CD4-positive, alpha-beta T cell (primary cell): ENCODE results near the gene NUMA1. TPM values are rescaled to one million over a fixed set of nuclear protein-coding genes. Genes with fewer than 3 reads are reported as not detected.

ENCODE experiments used
- ATAC-seq: fragments of 200-7000 bp; cut with Tn5 transposase; one replicate; pipeline ENCODE4 v1.10.0; 2022; ENCODE audit warnings: mild to moderate bottlenecking; ENCODE audit not compliant: poor library complexity
- CTCF ChIA-PET: fragments of 350-600 bp; sonication (Branson Sonifier 250); formaldehyde crosslinking; loops from one replicate; lab custom pipeline; 2021; ENCODE audit warnings: antibody characterized with exemption, inconsistent platforms; lab: Charles Lee
- POLR2A ChIA-PET: fragments of 350-600 bp; sonication (Branson Sonifier 250); formaldehyde crosslinking; loops from one replicate; lab custom pipeline; 2021; ENCODE audit warnings: antibody characterized with exemption, inconsistent platforms; lab: Charles Lee
- DNase-seq, 14 experiments: peaks; one replicate each; pipeline ENCODE4 v3.0.0-alpha.2; 2013 to 2020; ENCODE audit warnings: mixed read lengths in 2 of 14
- H3K27ac ChIP-seq, 2 donors: one replicate each; pipeline versions ENCODE4 v1.5.1 to v1.7.0; 2013; ENCODE audit warnings: low read length in 2 of 2, low read depth in 1 of 2, mild to moderate bottlenecking in 1 of 2
- H3K27me3 ChIP-seq, 2 experiments: 1 replicate in 1 of 2; 2 replicates in 1 of 2; pipeline versions ENCODE4 v1.6.1 to v1.7.0; 2013; ENCODE audit warnings: low read length in 2 of 2, control low read depth in 1 of 2, mild to moderate bottlenecking in 1 of 2, moderate library complexity in 1 of 2; ENCODE audit not compliant: insufficient read depth in 2 of 2, control insufficient read depth in 1 of 2
- H3K36me3 ChIP-seq: one replicate; pipeline ENCODE4 v1.6.1; 2013; ENCODE audit warnings: low read length, control low read depth; ENCODE audit not compliant: insufficient read depth
- H3K4me1 ChIP-seq: one replicate; pipeline ENCODE4 v1.6.1; 2013; ENCODE audit warnings: low read length, control low read depth; ENCODE audit not compliant: insufficient read depth
- H3K4me3 ChIP-seq: one replicate; pipeline ENCODE4 v1.5.1; 2013; ENCODE audit warnings: mild to moderate bottlenecking, low read length, moderate library complexity
- H3K9me3 ChIP-seq, 2 experiments: 1 replicate in 1 of 2; 2 replicates in 1 of 2; pipeline versions ENCODE4 v1.6.1 to v1.7.0; 2013; ENCODE audit warnings: low read length in 2 of 2, mild to moderate bottlenecking in 2 of 2, control low read depth in 1 of 2, moderate library complexity in 1 of 2; ENCODE audit not compliant: control insufficient read depth in 1 of 2, insufficient read depth in 1 of 2
- H3K27ac Mint-ChIP-seq: one replicate; pipeline ENCODE4 v1.8.0; 2020; ENCODE audit warnings: mixed read lengths
- H3K27me3 Mint-ChIP-seq: one replicate; pipeline ENCODE4 v1.8.0; 2021; ENCODE audit warnings: mixed read lengths
- H3K36me3 Mint-ChIP-seq: one replicate; pipeline ENCODE4 v1.8.0; 2021; ENCODE audit warnings: low read depth, mixed read lengths
- H3K4me1 Mint-ChIP-seq: one replicate; pipeline ENCODE4 v1.8.0; 2021; ENCODE audit warnings: low read depth, mixed read lengths
- H3K4me3 Mint-ChIP-seq: one replicate; pipeline ENCODE4 v1.8.0; 2020; ENCODE audit warnings: mild to moderate bottlenecking, mixed read lengths
- H3K9me3 Mint-ChIP-seq: one replicate; pipeline ENCODE4 v1.8.0; 2020; ENCODE audit warnings: mixed read lengths
- CTCF ChIP-seq: fragments of 200-600 bp; IDR thresholded peaks from one replicate; pipeline ENCODE4 v1.8.0; 2022; ENCODE audit warnings: antibody characterized with exemption, mild to moderate bottlenecking
- intact Hi-C, 2 experiments: fragments of 100-400 bp; cut with DNase I in 1 of 2; cut with micrococcal nuclease in 1 of 2; formaldehyde crosslinking; loops; one replicate each; pipeline versions ENCODE4 v1.15.1 to v1.9.0; 2023 to 2025; cut with DNase I, micrococcal nuclease
- polyA plus RNA-seq, 2 donors: library from polyadenylated mRNA; unstranded; fragments of 120-200 nt; gene quantifications; one replicate each; pipeline ENCODE4 v1.2.1, GENCODE V29; 2013
- total RNA-seq, 174 experiments: library from RNA in 2 of 174; stranded (reverse) in 2 of 174; gene quantifications; one replicate each; pipeline ENCODE4 v1.2.3 and lab custom pipeline; 2021 to 2026

The NUMA1 gene
- total RNA-seq (100 to 1,000 TPM; 191 to 197 TPM), total RNA-seq (lab: John Stamatoyannopoulos, UW) (101 to 1,135 (median 660) reads per million in 172 experiments)
- 180 TPM for polyA plus RNA-seq (2013, experiment 1 of 2)
- polyA plus RNA-seq (2013, experiment 2 of 2): 201 TPM

- intact Hi-C loops: loop anchor here (1.0 to 2.0 kb wide), 5 partner anchors 23 to 143 kb away; partner anchors contain the start of genes ANAPC15 (in 2 of the 2) and LAMTOR1 (in 1 of the 2)
These were observed at the start of gene NUMA1, which contains the start of gene LRRC51 for GRCh38 chr11:72080326-72081183. Gene NUMA1 (minus strand): TSS chr11:72080542. CDS start chr11:72035943, 44,599 bp downstream. Gene LRRC51 (plus strand): TSS chr11:72080850. CDS start chr11:72089084, 8,234 bp downstream.

GRCh38 chr11:72129381-72129780 is 49.0 kb upstream of the NUMA1 start:
- intact Hi-C loops: no loop called here
- H3K4me1 ChIP-seq: no peaks in the 10 kb centered on the region
- H3K36me3 ChIP-seq: no peaks in the 10 kb centered on the region
- CTCF ChIA-PET: interaction anchor here (0.9 kb wide), 1 partner anchor 15 kb away, joined by 3 read pairs; no protein-coding TSS in a partner anchor
- H3K27me3 Mint-ChIP-seq: peaks cover 21% of the 10 kb centered on the region
- peaks cover 9% of the 10 kb centered on the region for H3K36me3 Mint-ChIP-seq
- no peak overlapping the region for H3K4me3 ChIP-seq
- peaks cover 0 to 4% of the 10 kb centered on the region in 2 experiments for H3K27me3 ChIP-seq
- no peak overlapping the region for H3K27ac ChIP-seq
- H3K4me1 Mint-ChIP-seq: no peaks in the 10 kb centered on the region
- ATAC-seq (no peak), DNase-seq (no peak)
- peaks cover 4 to 14% of the 10 kb centered on the region in 2 experiments for H3K9me3 ChIP-seq
- POLR2A ChIA-PET: interaction anchor here (0.6 kb wide), 1 partner anchor 20 kb away, joined by 3 read pairs; no protein-coding TSS in a partner anchor
- no peak overlapping the region for H3K4me3 Mint-ChIP-seq
- peaks cover 14% of the 10 kb centered on the region for H3K9me3 Mint-ChIP-seq
- TF ChIP-seq CTCF: no peak
- no peak overlapping the region for H3K27ac Mint-ChIP-seq

More at GRCh38 chr11:72080326-72081183, at the start of gene NUMA1, which contains the start of gene LRRC51:
- no peaks in the 10 kb centered on the region for H3K9me3 Mint-ChIP-seq
- H3K27ac Mint-ChIP-seq: peak within 1 kb of the TSS; percentile 92
- no peaks in the 10 kb centered on the region for H3K27me3 Mint-ChIP-seq
- H3K4me3 ChIP-seq: peak within 1 kb of the TSS; percentile 73
- CTCF ChIA-PET: interaction anchor here (1.2 to 2.5 kb wide), 3 partner anchors 11 to 56 kb away, joined by 3 to 18 read pairs (median 5); no protein-coding TSS in a partner anchor
- no peak for TF ChIP-seq CTCF
- peak within 1 kb of the TSS; percentile 82 to 93 for H3K27ac ChIP-seq
- POLR2A ChIA-PET: interaction anchor here (0.9 to 2.9 kb wide), 4 partner anchors 10 to 41 kb away, joined by 3 to 44 read pairs (median 17); no protein-coding TSS in a partner anchor
- H3K36me3 Mint-ChIP-seq: peaks cover 12% of the 10 kb centered on the region
- H3K27me3 ChIP-seq: no peaks in the 10 kb centered on the region
- DNase-seq (peak; percentile 97 to 100 (median 99)), ATAC-seq (peak; percentile 84)
- H3K9me3 ChIP-seq: no peaks in the 10 kb centered on the region
- H3K36me3 ChIP-seq: peaks cover 8% of the 10 kb centered on the region
- H3K4me1 ChIP-seq: peaks cover 31% of the 10 kb centered on the region
- H3K4me1 Mint-ChIP-seq: peaks cover 40% of the 10 kb centered on the region
- H3K4me3 Mint-ChIP-seq: peak within 1 kb of the TSS; percentile 95

- Mint-ChIP-seq H3K27me3 (peaks cover 21% of the 10 kb centered on the region), H3K4me1 (no peaks in the 10 kb centered on the region), H3K27ac (no peak overlapping the region), H3K36me3 (peaks cover 9% of the 10 kb centered on the region), H3K9me3 (peaks cover 14% of the 10 kb centered on the region), H3K4me3 (no peak overlapping the region)
- Histone ChIP-seq H3K36me3 (no peaks in the 10 kb centered on the region), H3K27me3 (peaks cover 0 to under 1% of the 10 kb centered on the region in 2 experiments), H3K4me3 (no peak overlapping the region), H3K9me3 (peaks cover 4 to 14% of the 10 kb centered on the region in 2 experiments), H3K4me1 (no peaks in the 10 kb centered on the region), H3K27ac (no peak overlapping the region)
- no peak for DNase-seq
- ATAC-seq: no peak
- ChIA-PET POLR2A (interaction anchor here (1.1 kb wide), 1 partner anchor 15 kb away, joined by 5 read pairs; the partner anchor contains the start of gene ANAPC15), CTCF (interaction anchor here (0.8 to 1.7 kb wide), 2 partner anchors 16 to 103 kb away, joined by 3 to 7 read pairs; no protein-coding TSS in a partner anchor)
- TF ChIP-seq CTCF: no peak
- intact Hi-C loops: no loop called here
These were observed 47.6 kb upstream of the NUMA1 start for GRCh38 chr11:72127923-72128322.
